NCI-H1417 treated with DMSO at 0.1 percent for 48 hours (cell line): ENCODE measurements around the gene SLC44A1.

ENCODE experiments used
- DNase-seq: peaks from one replicate; lab custom pipeline; 2025; lab: John Stamatoyannopoulos, UW

Gene SLC44A1

DNA sequence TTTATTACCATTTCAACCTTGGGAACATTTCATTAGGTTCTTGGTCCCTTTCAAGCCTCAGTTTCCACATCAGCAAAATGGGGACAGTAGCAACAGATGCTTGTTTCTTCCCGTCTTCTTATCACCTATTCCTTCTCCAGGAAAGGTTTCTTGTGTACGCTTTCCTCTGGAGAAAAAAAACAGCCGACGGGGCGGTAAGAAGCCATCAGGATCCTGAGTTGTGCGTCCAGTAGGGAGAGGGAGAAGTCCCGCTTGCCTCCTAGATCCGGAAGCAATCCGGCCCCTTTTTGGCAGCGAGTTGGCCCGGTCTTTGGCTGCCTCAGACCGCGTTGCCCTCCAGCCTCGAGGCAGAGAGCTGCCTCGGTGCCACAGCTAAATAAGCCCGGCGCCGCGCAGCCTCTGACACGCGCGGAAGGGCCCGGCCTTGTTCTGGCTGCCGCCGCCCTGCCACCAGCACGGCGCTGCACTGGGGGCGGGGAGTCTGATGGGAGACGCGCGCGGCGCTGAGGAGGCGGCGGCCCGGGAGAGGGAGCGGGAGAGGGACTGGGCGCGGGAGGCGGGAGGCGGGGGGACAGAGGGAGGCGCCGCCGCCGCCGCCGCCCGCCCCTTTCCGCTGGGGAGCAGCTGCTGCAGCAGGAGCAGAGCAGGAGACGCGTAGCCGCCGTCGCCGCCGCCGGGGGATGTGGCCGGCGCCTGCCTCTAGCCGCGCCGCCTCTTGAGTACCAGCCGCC is at the start of gene SLC44A1:
Gene SLC44A1 (plus strand): TSS at position 649 of the 731 bp plus-strand sequence. CDS start 218 bp downstream, outside the sequence.
- DNase-seq, result peak; percentile 85

DNA sequence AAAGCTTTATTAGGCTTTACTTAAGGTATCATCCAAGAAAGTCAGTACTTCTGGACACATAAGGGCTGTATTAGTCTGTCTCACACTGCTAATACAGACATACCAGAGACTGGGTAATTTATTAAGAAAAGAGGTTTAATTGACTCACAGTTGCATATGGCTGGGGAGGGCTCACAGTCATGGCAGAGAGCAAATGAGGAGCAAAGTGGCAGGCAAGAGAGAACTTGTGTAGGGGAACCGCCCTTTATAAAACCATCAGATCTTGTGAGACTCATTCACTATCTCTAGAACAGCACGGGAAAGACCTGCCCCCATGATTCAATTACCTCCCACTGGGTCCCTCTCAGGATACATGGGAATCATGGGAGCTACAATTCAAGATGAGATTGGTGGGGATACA is 49.2 kb upstream of the SLC44A1 start:
- DNase-seq, result no peak

DNA sequence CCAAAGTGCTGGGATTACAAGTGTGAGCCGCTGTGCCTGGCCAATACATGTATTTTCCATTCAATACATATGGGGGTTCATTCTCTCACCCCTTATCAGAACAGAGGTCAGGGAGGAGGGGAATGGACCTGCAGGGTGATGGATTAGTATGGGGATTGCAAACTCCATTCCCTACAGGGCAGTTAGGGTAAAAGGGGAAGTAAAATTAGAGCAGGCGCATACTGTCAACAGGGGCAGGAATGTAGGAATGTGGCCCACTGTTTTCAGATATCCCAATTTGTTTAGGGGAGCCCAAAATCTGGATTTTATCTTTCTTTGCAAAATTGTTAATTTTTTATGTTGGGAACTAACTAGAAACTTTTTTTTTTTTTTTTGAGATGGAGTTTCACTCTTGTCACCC is 46.4 kb upstream of the SLC44A1 start:
- DNase-seq, result no peak

DNA sequence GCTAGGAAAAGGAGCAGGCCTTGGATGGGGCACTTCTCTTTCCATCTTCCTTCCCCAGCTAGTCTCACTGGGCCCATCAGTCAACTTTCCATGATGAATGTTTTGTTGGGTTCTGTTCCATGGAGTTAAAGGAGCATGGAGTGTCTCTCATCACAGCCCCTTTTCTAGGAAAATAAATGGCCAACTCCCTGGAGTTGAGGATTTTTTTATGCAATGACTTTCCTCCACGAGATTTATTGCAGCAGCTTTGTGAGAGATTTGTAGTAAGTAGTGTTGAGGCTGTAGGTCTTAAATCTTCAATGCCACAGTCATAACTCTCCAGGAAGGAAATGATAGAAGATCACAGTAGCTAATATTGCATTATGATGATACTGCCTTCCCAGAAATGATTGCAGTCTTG is 45.6 kb upstream of the SLC44A1 start:
- no peak for DNase-seq

DNA sequence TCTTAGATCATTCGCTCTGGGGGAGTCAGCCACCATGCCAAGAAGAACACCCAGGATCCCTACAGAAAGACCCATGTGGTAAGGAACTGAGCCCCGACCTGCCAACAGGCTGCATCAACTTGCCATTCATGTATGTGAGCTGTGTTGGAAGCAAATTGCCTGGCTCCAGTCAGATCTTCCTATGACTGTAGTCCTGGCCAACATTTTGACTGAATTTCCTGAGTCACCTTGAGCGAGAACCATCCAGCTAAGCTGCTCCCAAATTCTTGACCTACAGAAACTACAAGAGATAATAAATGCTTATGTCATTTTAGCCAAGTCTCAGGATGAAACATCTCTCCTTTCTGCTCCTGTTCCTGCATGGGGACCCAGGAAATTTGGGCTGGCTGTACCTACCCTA is 40.0 kb upstream of the SLC44A1 start:
- DNase-seq, result no peak

DNA sequence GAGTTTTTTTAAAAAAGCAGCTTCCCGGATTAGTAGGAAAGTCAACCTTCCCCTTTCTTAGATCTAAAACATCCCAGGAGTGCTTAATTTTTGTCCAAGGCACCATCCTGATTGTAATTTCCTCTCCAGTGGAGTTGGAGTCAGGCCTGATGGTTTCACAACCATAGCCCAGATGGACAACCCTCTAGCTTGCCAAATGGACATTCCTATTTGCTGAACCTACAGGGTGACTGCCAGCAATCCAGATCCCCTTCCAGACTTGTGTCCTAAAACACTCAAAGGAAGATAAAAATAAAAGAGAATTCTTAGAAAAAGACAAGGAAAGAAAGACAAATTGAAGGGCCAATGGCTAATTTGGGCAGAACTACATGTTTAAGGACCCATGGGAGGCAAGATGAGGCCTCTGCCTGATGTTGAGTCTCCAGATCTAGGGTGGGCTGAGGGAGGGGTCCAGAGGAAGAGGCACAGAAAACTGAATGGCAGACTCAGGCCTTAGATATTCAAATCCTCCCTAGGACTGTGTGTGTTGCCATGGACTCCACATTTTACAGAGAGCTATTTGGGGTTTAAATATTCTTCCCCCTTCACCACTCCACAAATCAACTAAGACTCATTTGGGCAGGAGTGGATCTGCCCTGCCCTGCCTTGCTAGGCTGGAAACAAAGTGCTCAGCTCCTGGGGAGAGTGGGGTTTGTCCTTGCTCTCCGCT is 38.5 kb upstream of the SLC44A1 start:
- no peak for DNase-seq

DNA sequence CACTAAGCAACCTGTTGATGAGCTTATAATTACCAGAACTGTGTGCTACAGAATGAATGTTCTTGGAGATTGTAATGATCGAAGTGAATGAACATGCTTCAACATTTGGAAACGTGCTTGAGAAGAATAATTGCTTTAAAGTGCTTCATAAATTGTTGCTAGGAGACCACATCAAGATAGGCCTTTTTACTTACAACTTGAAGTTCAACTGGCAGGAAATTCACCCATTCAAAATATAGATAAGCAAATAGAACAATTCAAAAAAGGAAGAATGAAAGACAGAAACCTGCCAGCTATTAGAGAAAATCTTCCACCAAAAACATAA is 38.0 kb upstream of the SLC44A1 start:
- DNase-seq, result peak; percentile 56

DNA sequence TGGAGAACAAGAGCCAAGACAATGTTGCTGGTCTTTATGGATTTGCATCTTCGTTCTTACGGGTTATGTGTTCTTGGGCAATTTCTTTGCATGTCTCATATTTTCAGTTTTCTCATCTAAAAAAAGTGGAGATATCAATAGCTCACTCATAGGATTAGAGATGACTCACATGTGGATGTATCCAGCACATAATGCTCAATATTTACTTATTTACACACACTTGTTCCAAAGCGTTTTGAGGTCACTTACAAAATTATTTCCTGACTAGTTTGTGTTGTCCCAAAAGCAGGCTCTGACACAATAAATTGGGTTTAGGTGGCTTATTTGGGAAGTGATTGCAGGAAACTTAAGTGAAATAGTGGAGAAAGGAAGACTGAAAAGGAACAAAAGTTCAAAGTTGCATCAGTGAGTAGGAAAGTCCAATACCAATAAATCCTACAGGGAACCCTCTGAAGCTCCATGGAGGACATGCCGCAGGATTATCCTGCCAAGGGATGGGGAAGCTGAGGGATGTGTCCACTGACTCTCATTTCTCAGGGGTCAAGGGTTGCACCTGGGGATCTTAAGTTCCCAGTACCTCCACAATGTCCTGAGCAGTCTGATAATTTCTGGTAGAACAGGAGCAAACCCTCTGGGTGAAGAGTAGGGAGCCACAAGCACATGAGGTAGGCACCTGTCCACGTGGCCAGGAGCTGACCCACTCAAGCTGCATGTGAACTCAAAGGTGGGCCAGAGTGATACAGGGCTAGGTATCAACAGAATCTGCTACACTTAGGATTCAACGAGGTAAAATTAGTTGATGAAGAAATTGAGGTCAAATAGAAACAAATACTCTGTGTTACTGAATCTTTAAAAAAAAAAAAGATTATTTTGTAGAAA is 37.4 kb upstream of the SLC44A1 start:
- DNase-seq, result no peak

DNA sequence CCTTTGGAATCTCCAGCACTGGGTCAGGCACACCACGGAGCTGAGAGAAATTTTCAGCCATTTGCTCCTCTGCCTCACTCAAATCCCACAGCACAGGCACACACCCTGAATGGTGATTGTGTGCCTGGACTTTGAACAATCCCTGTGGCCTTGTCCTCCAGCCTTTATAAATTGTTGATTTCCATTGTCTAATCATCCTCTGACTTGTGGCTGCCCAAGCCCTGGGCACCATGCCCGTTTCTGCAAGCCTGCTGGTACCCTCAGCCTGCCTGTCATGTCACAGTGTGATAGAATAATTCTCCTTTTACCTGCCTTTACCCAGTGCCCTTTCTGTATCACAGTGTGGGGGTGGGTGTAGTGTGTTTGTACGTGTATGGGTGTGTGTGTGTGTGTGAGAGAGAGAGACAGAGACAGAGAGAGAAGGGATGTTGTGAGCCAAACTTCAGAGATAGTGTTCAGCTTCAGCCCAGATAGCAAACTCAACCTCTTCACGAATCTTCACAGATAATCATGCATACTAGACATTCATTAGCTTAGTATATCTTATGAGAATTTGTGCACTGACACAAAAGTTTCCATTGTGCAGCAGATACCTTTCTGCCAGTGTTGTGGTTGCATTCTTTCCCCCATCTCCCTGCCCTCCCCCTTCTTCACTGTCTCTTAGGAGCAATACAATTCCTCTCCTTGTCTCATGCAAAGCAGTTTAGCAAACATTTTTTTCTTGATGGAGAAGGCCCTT is 27.8 kb upstream of the SLC44A1 start:
- DNase-seq, result no peak

DNA sequence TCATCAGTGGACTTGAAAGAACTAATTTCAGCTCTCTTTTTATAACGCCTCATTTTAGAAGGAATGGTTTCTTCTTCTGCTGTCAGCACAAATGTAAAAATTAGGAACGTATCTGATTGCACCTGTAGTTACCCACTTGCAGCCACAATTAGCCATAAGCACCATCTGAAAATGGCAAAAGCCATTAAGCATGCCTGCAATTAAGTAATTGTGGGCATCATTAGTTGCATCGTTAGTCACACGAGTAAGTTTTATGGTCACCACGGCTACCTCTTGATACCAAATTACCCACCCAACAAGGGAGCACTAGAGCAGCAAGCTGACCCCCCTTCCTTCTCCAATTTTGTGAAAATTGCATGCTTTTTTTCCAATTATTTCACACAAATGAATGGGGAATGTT is 25.8 kb upstream of the SLC44A1 start:
- peak; percentile 80 for DNase-seq

DNA sequence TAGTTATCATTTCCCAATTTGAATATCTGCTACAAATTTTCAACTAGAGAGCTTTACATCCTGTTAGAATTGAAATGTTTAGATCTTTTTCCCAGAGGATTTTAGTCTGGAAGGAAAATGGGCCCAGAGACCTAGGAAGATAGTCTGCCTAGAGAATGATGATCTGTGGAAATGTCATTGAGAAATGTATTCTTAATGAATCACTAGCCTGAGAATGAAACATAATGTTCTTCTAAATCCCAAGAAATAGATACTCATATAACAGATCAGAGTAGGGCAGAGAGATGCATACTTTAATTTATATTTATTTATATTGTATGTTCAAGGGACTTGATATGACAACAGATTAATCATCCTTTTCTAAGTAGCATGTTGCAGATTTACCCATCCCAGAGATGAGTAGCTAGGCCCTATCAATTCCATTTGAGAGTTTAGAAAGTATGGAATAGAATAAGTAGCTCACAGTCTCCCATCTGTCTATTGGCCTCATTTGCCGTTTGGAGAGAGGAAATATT is 25.1 kb upstream of the SLC44A1 start:
- DNase-seq, result no peak

DNA sequence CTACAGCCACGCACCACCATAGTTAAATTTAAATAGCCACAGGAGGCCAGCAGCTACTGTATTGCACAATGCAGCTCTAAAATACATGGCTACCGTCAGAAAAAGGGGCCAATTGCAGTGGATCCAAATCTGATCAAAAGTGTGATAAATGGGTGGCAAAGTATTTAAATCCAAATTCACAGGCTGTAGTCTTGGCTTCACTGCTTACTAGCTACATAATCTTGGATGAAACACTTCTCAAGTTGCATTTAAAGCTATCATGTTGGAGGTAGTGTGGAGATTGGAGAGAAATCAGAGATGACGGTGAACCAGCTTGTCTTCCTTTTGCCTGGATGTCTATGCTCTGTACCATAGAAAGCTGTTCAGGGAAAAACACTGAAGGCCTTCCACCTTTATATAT is 24.0 kb upstream of the SLC44A1 start:
- DNase-seq, result no peak

DNA sequence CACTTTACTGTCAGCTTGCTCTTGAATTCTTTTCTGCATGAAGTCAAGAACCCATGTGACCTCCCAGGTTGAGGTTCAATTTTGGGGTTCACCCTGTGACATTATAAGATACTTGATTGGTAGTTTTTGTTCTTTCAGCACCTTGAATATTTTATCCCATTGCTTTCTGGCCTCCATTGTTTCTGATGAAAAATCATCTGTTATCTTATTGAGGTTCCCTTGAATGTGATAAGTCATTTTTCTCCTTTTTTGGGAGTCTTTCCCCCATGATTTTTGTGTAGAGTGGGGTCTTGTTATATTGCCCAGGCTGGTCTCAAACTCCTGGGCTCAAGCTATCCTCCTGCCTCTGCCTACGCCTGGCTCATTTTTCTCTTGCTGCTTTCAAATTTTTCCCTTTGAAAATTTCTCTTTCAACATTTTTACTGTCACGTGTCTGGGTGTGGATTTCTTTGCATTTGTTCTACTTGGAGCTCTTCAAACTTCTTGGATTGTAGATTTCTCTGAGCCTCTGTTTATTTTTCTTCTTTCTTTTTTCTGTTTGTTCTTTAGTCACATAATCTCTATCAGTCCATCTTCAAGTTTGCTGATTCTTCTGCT is 20.8 kb upstream of the SLC44A1 start:
- DNase-seq, result no peak

DNA sequence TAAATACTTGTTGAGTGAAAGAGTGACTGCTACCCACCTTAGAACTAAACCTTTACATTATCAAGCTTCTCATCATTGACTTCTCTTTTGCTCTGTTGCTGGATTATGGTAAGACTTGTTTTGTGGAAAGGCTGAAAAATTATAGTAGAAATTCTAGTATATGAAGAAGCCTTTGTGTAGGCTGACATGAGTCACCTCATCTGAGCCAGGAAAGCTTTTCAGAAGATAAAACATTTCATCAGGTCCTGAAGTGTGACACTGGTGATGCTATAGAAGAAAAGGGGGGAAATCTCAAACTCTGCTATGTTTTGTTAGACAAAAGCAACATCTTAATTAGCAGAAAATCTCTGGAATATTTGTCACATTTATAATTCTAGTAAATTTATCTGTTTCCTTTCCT is 18.4 kb upstream of the SLC44A1 start:
- DNase-seq, result no peak

DNA sequence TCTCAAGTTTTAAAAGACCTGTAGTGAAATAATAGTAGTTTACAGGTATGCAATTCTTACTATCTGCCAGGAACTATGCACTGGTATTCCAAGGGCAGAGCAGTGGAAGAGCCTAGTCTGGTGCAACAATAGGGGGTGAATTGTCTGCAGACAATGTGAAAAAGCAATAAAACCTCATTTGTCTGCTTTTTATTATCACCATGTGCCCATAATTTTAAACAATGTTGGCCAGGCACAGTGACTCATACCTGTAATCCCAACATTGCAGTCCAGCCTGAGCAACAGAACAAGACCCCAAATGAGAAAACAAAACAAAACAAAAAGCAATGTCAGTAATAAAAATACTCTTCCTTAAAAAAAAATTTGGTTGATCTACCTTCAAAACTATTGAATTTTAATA is 12.2 kb upstream of the SLC44A1 start:
- DNase-seq, result no peak

DNA sequence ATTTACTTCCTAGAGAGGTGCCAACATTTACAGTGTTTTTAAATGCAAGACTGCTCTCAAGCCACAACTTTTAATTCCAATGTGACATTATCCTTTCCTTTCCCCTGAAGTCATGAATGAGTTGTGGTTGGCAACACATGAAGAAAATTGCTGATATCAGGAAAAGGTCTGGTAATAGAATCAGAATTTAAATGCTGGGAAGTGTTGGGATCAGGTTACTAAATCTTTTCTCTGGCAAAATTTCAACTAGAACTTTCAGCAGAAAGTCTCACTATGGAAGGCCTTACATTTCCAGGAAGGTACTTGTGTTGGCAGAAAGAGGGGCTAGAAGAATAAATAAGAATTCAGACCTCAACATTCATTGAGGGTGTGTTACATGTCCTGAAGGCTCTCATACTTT is 10.6 kb upstream of the SLC44A1 start:
- DNase-seq, result no peak

DNA sequence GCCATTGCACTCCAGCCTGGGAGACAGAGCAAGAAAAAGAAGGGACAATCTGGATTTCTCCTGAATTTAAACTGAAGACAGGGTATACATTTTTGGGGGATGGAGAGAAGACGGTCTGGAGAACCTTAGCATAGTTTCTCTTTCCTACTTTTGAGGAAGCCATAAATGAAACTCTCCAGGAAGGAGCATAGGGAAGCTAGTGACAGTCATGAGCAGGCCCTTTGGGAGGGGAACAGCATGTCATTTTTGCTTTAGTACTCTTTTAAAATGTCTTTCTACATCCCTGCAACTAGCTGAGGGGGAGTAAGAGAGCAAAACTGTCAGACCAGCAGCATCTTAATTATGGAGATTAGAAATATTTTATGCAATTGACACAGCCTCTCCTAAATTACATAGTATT is 8.2 kb upstream of the SLC44A1 start:
- no peak for DNase-seq

DNA sequence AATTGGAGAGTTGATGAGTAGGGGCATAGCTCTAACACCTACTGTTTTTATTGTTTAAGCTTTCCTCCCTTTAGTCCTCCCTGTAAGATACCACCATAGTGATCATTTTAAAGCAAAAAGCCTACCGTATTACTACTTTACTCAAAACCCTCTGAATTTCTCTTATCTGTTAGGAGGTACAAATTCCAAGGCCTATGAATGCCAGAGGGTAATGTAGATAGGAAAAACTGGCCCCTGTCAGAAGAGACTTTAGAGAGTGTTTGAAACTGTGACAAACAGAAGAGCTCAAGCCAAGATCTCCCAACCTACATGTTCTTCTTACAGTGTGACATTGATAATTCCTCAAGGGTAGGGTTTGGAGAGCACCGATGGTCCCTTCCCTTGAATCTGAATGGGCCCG is 7.2 kb upstream of the SLC44A1 start:
- DNase-seq, result no peak

DNA sequence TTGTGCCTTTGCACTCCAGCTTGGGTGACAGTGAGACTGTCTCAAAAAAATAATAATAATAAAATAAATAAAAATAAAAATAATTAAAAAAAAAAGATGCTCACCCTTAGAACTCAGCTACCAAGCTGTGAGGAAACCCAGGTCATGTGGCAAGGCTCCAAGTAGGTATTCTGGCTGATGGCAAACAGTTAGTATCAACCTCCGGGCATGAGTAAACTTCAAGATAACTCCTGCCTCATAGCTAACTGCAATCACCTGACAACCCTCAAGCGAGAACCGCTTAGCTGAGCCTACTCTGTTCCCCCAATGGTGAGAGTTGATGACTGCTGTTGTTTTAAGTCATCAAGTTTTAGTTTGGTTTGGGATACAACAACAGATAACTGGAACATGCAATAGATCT is 6.1 kb upstream of the SLC44A1 start:
- DNase-seq, result no peak

DNA sequence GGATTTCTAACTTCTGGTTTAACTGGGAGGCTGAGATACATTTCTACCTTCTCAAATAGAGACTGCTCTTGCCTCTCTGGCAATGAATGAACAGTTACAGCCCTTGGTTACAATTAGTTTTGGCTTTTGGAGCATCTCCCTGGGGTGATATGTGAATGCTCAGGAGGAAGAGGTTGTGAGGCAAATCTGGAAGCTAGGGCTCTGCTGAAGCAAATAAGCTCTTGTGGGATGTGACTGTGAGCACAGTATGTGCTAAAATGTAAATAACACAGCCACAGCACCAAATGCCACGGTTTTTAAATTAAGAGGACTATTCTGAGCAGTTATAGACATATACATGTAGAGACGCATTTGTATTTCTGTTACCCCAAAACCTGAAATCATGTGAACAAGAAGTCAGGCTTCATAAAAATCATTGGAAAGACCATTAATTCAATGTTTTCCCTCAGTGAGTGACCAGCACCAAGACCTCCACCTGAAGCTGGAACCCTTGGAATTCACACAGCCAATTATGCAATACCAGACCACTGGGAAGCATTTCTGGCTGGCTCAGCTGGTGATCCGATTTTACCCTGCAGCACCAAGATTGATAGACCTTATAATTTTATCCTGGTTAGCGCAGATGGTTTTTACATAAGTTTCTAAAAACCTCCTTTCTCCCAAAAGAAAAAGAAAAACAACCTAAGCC is 3.0 kb upstream of the SLC44A1 start:
- no peak for DNase-seq

DNA sequence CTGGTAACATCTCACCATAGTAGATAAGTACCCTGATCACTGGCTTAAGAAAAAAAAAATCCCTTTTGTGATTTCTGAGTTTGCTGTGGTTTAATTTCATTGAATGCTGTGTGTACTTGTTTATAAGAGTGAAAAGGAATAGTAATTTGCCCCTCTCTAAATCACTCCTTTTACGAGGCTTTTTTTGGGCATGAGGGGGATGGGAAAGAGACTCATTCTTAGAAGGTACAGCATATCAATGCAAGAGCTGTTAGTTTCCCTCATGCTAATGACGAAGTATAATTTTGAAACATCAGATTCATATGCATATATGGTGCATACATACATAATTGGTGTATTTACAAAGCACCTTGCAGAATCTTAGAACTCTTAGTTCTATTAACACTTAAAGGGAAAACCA is 2.4 kb upstream of the SLC44A1 start:
- no peak for DNase-seq
